NCI-H345 treated with DMSO at 0.1 percent for 48 hours (cell line): ENCODE measurements around the gene TMCO2.

ENCODE experiments used
- DNase-seq: peaks from one replicate; lab custom pipeline; 2025; ENCODE audit not compliant: unreplicated experiment; lab: John Stamatoyannopoulos, UW

TMCO2 gene

DNA sequence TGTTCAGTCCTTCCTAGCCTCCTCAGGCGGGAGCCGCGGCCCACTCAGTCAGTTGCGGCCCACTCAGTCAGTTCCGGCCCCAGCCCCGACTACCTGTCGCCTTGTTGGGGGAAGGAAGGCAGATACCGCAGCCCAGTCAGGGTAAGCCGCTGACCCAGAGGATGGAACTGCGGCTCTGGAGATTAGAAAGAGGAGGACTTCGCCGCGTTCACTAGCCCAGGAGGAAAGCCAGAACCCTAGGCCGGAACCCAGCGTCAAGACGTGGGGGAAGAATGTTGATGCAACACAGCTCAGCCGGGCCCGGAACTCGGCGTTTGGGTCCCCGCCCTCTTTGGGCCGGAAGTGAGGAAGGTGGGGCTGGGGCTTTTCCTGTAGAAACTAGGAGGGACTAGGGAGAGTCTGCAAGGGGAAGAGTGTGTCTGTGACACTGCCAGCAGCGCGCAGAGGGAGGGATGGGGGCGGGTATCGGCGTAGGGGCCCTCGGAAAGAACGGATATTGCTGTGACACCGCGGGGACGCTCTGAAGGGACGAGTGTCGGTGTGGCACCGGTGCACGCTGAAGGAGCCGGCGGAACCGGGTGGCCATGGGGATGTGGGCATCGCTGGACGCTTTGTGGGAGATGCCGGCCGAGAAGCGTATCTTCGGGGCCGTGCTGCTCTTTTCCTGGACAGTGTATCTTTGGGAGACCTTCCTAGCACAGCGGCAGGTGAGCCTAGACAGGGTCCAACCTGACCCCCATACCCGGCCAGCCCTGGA, 10.1 kb downstream of the TMCO2 start, which contains the start of gene ZMPSTE24:
Gene ZMPSTE24 (plus strand): TSS at position 549 of the 757 bp plus-strand sequence. CDS start 36 bp downstream, at position 585.
- peak; percentile 89 for DNase-seq

DNA sequence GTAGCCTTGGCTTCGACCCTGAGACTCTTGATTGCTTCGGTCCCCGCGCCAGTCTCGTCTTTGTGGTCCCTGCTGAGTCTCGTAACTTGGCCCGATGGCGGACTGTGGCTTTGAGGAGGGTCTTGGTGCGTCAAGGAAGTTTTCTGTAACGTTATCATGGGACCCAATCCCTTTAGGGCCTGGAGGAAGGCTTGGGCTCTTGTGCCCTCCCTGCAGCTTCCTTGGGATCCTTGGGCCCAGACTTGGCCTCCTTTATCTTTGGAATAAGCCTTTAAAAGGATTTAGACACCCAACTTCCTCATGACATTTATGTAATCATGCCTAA, 10.7 kb downstream of the TMCO2 start:
- DNase-seq = no peak

DNA sequence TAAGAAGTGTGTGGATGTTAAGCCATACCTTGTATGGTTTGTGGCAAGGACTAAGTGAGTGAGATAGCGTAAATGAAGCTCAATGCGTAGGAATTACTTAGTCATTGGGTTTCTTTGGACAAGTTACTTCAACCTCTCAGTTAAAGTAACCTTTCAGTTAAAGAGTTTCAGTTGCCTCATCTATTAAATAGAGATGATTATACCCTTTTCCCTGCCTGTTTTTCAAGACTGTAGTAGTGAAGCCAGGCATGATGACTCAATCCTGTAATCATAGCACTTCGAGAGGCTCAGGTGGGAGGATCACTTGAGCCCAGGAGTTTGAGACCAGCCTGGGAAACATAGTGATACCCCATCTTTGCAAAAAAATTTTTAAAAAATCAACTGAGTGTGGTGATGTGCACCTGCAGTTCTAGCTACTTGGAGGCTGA, 16.6 kb downstream of the TMCO2 start:
- no peak for DNase-seq

DNA sequence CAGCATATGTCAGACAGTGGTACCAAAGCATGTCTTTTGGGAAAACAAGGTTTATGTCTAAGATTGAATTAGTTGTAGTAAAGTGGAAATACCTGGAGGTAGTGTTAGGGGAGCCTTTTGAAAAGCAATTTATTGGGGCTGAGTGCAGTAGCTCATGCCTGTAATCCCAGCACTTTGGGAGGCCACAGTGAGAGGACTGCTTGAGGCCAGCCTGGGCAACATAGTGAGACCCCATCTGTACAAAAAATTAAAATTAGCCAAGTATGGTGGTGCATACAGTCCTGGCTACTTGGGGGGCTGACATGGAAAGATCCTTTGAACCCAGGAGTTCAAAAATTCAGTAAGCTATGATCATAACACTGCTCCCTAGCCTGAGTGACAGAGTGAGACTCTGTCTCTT, 17.6 kb downstream of the TMCO2 start:
- DNase-seq = no peak

DNA sequence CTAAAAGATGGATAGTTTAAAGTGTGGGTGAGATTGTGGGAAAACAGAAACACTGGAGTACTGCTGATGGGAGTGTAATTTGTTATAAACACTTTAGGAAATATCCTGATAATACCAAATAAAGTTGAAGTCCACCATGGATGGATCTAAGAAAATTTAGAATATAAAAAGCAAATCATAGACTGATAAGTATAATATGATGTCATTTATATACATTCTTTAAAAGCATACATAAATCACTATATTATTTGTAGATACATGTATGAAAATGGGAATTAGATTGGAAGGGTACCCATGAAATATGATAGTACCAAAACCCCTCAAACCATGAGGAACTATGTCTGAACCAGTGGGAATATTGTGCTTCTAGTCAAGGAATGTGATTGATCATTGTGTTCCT, 18.2 kb downstream of the TMCO2 start:
- no peak for DNase-seq

DNA sequence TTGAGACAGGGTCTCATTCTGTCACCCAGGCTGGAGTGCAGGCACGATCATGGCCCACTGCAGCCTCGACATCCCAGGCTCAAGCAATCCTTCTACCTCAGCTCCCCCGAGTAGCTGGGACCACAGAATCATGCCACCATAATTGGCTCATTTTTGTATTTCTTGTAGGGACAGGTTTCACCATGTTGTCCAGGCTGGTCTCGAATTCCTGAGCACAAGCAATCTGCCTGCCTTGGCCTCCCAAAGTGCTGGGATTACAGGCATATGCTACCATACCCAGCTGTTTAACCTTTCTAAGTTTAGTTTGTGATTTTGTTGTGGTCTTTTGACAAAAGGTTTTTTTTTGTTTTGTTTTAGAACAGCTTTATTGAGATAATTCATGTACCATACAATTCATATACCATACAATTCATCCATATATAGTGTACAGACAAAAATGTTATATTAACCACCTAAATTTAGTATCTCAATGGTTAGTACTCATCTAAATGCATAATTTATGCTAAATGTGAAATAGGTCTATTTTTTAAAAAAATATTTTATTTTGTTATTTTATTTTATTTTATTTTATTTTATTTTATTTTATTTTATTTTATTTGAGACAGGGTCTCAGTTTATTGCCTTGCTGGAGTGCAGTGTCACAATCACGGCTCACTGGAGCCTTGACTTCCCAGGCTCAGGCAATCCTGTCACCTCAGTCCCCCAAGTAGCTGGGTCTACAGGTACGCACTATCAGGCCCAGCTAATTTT, 19.2 kb downstream of the TMCO2 start:
- no peak for DNase-seq

DNA sequence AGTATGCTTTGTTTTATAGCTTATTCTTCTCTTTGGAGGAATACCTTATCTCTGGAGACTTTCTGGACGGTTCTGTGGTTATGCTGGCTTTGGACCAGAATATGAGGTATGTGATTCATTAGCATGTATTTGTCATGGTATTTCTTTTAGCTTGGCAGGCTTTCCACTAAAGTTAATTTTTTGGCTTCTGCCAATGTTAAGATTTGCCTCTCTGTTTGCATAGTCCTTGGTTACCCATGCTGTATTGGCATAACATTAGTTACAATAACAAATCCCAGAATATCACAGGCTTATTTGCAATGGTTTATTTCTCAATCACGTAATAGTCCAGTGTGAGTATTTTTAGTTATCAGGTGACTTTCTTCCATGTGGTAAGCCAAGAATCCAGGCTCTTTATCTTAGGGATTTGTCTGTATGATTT, 20.0 kb downstream of the TMCO2 start:
- no peak for DNase-seq

DNA sequence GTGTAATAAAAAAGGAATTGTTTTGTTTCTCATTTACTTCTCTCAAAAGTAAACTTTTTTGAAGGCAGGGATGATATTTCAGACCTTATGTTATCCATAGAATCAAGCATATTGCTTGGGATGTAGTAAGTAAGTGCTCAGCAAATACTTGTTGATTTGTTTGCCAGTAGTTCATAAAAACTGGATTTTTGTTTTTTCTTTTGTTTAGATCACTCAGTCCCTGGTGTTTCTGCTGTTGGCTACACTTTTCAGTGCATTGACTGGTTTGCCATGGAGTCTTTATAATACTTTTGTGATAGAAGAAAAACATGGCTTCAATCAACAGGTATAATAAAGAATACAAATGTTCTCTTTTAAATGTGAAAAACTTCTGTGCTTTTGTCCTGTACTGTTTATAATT, 20.5 kb downstream of the TMCO2 start:
- no peak for DNase-seq

DNA sequence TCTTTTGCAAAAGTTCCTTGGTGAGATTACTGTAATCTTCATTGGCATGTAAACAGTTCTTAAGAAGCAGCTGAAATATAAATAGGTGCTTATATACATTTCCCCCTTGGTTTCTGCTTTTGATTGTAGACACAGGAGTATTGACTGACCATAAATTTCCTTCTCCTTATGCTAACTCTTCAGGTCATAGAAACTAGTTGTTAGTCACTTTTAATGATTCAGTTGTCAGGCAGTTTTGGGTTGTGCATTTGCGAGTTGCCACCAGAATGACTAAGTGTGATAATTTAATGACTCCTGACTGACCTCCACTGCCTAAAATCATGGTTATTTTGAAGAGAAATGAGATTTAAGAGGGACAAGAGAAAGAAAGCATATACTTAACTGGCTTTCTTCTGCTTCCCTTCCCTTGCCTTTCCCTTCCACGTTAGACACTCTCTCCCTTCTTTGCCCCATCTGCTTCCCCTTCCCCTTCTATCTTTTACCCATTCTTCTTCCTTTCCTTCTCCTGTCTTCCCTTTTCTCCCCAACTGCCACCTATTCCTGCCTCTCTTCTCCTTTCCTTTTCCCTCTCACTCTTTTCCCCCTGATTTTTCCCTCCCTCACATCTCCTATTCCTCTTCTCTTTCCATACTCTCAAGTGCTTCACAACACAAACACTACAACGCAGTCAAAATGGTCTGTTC, 22.6 kb downstream of the TMCO2 start:
- no peak for DNase-seq

DNA sequence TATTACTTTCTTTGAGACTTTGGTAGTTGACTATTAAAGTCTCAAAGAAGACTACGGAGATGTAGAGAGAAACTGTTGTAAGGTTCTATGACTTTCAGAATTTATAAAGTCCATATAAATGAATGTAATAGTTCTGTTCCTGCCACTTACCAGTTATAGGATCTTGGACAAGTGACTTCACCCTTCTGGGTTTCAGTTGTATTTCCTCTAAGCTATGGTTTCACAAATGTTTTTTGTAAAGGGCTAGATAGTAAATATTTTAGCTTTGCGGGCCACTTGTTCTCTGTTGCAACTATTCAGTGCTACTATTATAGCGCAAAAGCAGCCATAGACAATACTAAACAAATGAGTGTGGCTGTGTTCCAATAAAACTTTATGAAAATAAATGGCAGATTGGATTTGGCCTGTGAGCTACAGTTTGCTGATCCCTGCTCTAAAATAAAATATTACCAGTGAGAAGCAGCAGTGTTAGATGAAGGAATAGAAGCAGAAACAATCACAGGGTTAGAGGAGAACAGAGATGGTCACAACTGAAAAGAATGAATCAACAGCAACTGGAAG, 25.0 kb downstream of the TMCO2 start:
- no peak for DNase-seq

DNA sequence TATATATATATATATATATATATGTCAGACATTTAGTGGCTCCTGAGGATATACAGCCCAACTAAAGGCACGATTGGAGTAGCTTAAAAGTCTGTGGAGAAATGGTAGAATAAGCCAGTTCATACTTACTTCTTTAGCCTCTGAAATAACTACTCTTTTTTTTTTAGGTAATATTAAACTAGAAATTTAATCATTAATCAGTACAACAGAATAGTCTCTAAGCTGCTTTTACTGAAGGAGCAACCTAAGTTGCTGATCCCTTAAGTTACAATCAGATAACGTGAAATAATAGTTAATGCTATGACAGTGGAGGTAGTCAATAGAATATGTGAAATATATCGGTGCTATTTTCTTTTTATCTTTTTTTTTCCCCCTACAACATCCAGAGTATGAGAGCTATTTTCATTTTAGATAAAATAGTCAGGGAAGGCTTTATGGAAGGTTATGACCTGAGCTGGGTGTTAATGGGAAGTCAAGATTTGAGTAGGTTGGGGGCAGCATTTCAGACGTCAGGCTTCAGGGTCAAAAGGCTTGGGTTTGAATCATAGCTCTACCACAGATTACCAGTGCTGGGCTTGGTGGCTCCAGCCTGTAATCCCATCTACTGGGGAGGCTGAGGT, 25.9 kb downstream of the TMCO2 start:
- no peak for DNase-seq

DNA sequence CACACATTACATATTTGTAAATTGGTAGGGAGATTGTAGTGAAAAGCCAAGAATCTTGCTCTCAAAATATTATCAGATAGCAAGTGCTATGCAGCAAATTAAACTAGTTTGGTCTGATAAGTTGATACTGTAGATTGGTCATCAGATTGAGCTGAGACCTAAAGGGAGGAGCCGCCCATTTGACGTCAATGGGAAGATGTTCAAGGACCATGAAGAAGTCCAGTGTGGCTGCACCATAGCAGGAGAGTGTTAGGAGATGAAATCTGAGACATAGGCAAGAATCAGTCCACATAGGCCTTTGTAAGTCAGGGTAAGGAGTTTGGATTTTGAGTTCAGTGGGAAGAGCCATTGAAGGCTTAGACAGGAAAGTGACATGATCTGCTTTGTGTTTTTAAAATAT, 26.6 kb downstream of the TMCO2 start:
- no peak for DNase-seq

DNA sequence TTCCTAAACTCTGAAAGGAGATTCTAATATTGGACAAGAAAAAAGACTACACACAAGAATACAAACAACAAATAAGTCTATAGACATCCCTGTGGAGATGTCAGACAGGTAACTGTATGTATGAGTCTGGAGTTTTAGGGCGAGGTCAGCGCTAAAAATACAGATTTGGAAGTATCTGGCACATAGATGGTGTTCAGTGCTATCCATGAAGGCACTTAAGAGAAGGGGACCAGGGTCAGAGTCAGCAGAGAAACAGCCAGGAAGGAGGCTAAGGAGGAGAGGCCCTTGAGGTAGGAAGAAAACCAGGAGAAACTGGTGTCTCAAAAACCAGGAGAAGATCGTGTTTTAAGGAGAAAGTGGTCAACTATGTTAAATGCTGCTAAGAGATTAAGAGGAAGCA, 28.4 kb downstream of the TMCO2 start:
- DNase-seq = no peak

DNA sequence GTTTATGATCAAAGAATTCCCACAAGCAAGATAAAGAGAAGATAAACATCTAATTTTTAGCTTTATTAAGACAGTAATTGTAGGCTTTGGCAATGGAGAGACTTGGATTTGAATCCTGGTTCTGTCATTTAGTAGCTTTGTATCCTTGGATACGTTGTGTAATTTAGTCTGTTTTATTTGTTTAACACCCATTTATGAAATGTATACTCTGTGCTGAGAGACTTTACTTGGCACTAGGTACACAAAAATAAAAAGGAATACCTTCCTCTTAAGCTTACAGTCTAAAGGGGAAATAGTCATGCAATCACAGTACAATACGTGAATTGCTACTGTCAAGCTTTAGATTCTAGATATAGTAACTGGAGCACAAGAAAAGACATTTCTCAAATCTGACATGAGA, 34.1 kb downstream of the TMCO2 start:
- no peak for DNase-seq

DNA sequence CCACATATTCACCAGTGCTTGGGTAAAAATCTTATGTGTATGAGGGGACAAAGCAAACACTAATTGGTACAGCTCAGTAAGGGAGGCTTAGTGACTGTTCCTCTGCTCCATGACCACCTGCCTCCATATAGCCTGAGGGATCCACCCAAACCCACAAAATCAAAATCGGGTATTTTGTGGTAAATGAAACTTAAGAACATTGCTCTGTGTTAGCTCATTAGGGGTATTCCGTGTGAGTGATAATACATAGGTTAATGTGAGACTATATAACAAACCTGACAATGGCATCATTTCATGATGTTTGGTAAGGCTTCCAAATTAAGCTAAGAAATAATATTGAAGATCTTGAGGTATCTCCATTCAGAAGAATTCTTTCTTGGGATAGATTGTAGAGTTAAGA, 43.6 kb downstream of the TMCO2 start:
- no peak for DNase-seq

DNA sequence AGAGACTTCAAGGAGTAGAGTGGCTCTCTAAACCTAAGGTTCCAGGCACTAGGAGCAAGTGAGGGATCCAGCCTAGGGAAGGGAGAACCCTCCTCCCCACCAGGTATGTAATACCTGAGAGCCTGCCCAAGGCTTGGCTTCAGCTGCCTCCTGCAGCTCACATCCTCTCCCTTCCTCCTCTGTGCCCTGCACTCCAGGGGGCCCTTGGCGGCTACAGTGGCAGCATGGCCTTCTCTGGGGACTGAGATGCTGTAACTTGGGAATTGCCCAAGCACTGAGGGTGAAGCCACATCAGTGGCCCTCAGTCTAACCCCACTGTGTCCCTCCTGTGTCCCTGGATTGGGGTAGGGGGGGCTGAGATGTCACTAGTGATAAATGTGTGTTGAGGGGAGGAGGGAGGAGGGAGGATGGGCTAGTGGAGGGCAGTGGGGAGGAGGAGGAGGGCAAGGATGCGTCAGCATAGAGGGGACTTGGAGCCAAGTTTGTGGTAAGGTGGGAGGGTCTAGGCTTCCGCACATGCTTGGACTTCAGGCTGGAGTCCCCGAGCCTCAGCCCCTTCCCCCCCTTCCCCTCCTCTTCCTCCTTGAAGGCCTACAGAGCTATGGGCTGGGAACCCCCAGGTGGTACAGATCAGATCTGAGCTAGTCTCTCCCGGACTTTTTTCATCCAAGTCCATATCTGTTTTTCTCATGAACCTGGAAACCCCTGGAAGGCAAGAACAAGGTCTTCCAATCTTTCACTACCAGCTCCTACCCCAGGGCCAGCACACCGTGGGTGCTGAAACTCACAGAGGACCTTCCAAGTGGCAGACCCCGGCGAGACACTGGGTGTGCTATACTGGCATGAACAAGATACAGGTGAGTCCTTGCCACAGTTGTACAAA, 51.9 kb downstream of the TMCO2 start:
- DNase-seq = no peak

DNA sequence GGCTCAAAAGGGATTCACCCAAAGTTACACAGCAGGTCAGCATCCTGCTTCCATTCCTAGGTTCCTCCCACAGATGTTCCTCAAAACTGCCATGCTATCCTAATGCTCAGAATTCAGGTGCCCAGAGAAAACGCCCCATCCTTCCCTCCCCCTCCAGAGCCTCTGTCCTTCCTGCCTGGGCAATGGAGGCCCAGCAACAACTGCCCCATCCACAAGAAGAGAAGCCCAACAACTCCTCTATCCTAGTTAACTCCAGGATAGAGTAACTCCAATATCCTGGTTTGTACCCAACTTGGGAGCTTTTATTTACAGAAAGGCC, 52.5 kb downstream of the TMCO2 start:
- DNase-seq = no peak

DNA sequence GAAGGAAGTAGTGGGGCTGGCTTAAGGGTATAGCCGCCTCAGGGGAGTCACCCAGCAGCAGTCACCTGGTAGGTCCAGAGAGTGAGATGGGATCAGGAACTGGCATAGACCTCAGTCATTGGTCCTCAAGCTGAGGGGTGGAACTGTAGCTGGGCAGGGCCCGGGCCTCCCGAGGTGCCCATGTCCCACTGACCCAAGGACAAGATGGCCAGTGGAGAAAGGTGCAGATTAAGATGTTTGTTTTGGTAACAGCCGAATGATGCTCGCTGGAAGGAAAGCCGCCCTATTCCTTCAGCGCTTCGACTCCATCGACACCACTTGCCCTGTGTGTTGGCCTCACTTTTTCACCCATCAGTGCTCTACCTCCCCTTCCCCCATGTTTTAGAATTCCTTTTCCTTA, 52.9 kb downstream of the TMCO2 start:
- DNase-seq = no peak

DNA sequence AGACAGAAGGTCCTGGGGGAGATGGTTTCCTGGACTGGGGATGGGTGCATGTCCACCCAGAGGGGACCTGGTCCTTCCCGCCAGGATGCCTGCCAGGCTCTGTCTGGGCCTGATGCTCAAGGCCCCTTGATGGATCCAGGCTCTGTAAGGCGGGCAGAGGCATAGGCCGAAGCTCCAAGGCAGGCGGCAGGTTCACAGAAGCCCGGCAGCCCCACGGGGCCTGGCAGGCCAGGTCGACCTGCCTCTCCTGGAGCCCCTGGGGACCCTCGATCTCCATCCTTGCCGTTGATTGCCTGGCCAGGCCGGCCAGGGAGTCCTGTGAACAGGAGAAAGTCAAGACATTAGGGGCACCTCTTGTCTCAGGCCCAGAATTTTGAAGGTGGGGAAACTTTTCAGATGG, 53.3 kb downstream of the TMCO2 start:
- DNase-seq = no peak
